Testis (tissue), 3 donors: Measurements from ENCODE around the gene SELENOS. TPM values are rescaled to one million over a fixed set of nuclear protein-coding genes. Genes with fewer than 3 reads are reported as not detected.

Experiments
- DNase-seq: peaks from one replicate; pipeline ENCODE4 v3.0.0-alpha.2; 2019
- H3K27ac ChIP-seq, 2 donors: fragments of 200-600 bp; sonication (generic); one replicate each; pipeline ENCODE4 v1.5.1; 2019
- H3K27me3 ChIP-seq: fragments of 200-600 bp; sonication (generic); one replicate; pipeline ENCODE4 v1.5.1; 2019
- H3K36me3 ChIP-seq: fragments of 200-600 bp; sonication (generic); one replicate; pipeline ENCODE4 v1.5.1; 2017; ENCODE audit warnings: low read depth; ENCODE audit errors: missing control alignments
- H3K4me1 ChIP-seq: fragments of 200-600 bp; sonication (generic); one replicate; pipeline ENCODE4 v1.5.1; 2019
- H3K4me3 ChIP-seq, 2 donors: fragments of 200-600 bp; sonication (generic); one replicate each; pipeline ENCODE4 v1.5.1; 2017 to 2019
- H3K9me3 ChIP-seq: fragments of 200-600 bp; sonication (generic); one replicate; pipeline ENCODE4 v1.5.1; 2017
- CTCF ChIP-seq, 3 experiments: fragments of 450-650 bp in 2 of 3; fragments of 200-600 bp in 1 of 3; sonication (generic) in 1 of 3; IDR thresholded peaks; one replicate each; pipeline ENCODE4 v1.5.1; 2016 to 2019; ENCODE audit warnings: antibody characterized with exemption in 3 of 3, mild to moderate bottlenecking in 2 of 3, moderate library complexity in 1 of 3
- POLR2A ChIP-seq: fragments of 450-650 bp; IDR thresholded peaks from one replicate; pipeline ENCODE4 v1.6.1; 2017; ENCODE audit warnings: antibody characterized with exemption, mild to moderate bottlenecking, moderate library complexity
- WGBS, 2 donors: methylation state at CpG; one replicate each; pipeline ENCODE4 v1.1.5; 2018; 5-methylcytosine and 5-hydroxymethylcytosine counted together
- intact Hi-C: fragments of 100-400 bp; cut with DNase I; formaldehyde crosslinking; loops from one replicate; pipeline ENCODE4 v1.15.1; 2023; ENCODE audit warnings: low total_unique reads
- polyA plus RNA-seq: library from polyadenylated mRNA; stranded (reverse); fragments of 350-450 nt; fragmentation: Illumina TruSeq; extraction: RNeasy Lipid Tissue Mini Kit (QIAGEN cat#74804); gene quantifications from one replicate; pipeline ENCODE4 v1.2.3, GENCODE V29; 2014; ENCODE audit warnings: low read depth, low replicate concordance; ENCODE audit not compliant: insufficient read depth
- total RNA-seq, 2 donors: library from RNA; depleted of rRNA; stranded (reverse); fragments of >200 nt; gene quantifications; one replicate each; pipeline ENCODE4 v1.2.3, GENCODE V29; 2016

SELENOS gene
- total and polyA plus RNA-seq, 3 donors from 2014 or later: 128 to 178 (median 134) TPM

- peak; percentile 65 to 92 (median 90) for TF ChIP-seq CTCF (IDR thresholded peaks at IDR 0.05)
- no peak for TF ChIP-seq POLR2A
- Histone ChIP-seq H3K9me3 (no peaks in the 10 kb centered on the region), H3K4me3 (no peak overlapping the region), H3K27me3 (no peaks in the 10 kb centered on the region), H3K27ac (no peak overlapping the region), H3K36me3 (no peaks in the 10 kb centered on the region), H3K4me1 (peaks cover 19% of the 10 kb centered on the region)
- WGBS, 2 donors: 33 to 39% methylated on average over 11 of the region's 11 CpGs
- intact Hi-C loops: loop anchor here (10.0 kb wide), 1 partner anchor 174 kb away; no protein-coding TSS in a partner anchor
- peak; percentile 75 for DNase-seq
These were observed 18.8 kb downstream of the SELENOS start for GRCh38 chr15:101258238-101259144.

- no peaks in the 10 kb centered on the region for H3K27me3 ChIP-seq
- H3K27ac ChIP-seq: no peak overlapping the region
- H3K36me3 ChIP-seq: no peaks in the 10 kb centered on the region
- WGBS, 2 donors: 90 to 91% methylated on average over 6 of the region's 6 CpGs
- H3K4me3 ChIP-seq: no peak overlapping the region
- peaks cover 19% of the 10 kb centered on the region for H3K4me1 ChIP-seq
- intact Hi-C loops: loop anchor here (10.0 kb wide), 1 partner anchor 172 kb away; no protein-coding TSS in a partner anchor
- no peaks in the 10 kb centered on the region for H3K9me3 ChIP-seq
- DNase-seq: no peak
- no peak for TF ChIP-seq POLR2A
- peak in 1 of 3 experiments; percentile 9 for TF ChIP-seq CTCF (IDR thresholded peaks at IDR 0.05)
These were observed 20.5 kb downstream of the SELENOS start for GRCh38 chr15:101256757-101257156.

- H3K36me3 ChIP-seq: no peaks in the 10 kb centered on the region
- H3K4me3 ChIP-seq: no peak overlapping the region
- H3K27ac ChIP-seq: peak overlapping the region in 1 of 2 donors; percentile 6
- 34 to 35% methylated on average over 8 of the region's 8 CpGs for WGBS, 2 donors
- peak; percentile 67 for DNase-seq
- no peaks in the 10 kb centered on the region for H3K9me3 ChIP-seq
- H3K27me3 ChIP-seq: no peaks in the 10 kb centered on the region
- TF ChIP-seq CTCF (IDR thresholded peaks at IDR 0.05) (no peak), POLR2A (no peak)
- intact Hi-C loops: loop anchor here (10.0 kb wide), 1 partner anchor 171 kb away; no protein-coding TSS in a partner anchor
- H3K4me1 ChIP-seq: peaks cover 19% of the 10 kb centered on the region
These were observed 21.6 kb downstream of the SELENOS start for GRCh38 chr15:101255615-101256241.

- WGBS, 2 donors: 48 to 56% methylated on average over 5 of the region's 5 CpGs
- intact Hi-C loops: loop anchor here (10.0 kb wide), 1 partner anchor 170 kb away; no protein-coding TSS in a partner anchor
- no peaks in the 10 kb centered on the region for H3K9me3 ChIP-seq
- DNase-seq: no peak
- no peaks in the 10 kb centered on the region for H3K36me3 ChIP-seq
- H3K27ac ChIP-seq: no peak overlapping the region
- H3K4me1 ChIP-seq: peaks cover 19% of the 10 kb centered on the region
- no peak overlapping the region for H3K4me3 ChIP-seq
- no peaks in the 10 kb centered on the region for H3K27me3 ChIP-seq
- TF ChIP-seq POLR2A (no peak), CTCF (IDR thresholded peaks at IDR 0.05) (no peak)
These were observed 22.3 kb downstream of the SELENOS start for GRCh38 chr15:101255051-101255395.
